Amygdala (tissue), 56 donors: ENCODE measurements around the gene ZNF511.

Experiments used
- DNase-seq, 56 donors: peaks; one replicate each; lab custom pipeline; 2025; lab: John Stamatoyannopoulos, UW

Gene ZNF511

GRCh38 chr10:133287832-133288500 is 20.7 kb upstream of the ZNF511 start:
- no peak for DNase-seq

- DNase-seq, result no peak
Observed at GRCh38 chr10:133289761-133290160, 19.0 kb upstream of the ZNF511 start.

- no peak for DNase-seq
Observed at GRCh38 chr10:133292919-133293809, 15.6 kb upstream of the ZNF511 start.

GRCh38 chr10:133293810-133294119 is 14.9 kb upstream of the ZNF511 start:
- no peak for DNase-seq

- DNase-seq, result peak in 2 of 56 donors; percentile 20 to 26
Observed at GRCh38 chr10:133294189-133294588, 14.5 kb upstream of the ZNF511 start.

- DNase-seq, result no peak
Observed at GRCh38 chr10:133295426-133296320, 13.0 kb upstream of the ZNF511 start.

GRCh38 chr10:133297504-133297903 is 11.2 kb upstream of the ZNF511 start:
- no peak for DNase-seq

- no peak for DNase-seq
Observed at GRCh38 chr10:133298466-133298865, 10.2 kb upstream of the ZNF511 start.

GRCh38 chr10:133299224-133299623 is 9.5 kb upstream of the ZNF511 start:
- DNase-seq, result no peak

GRCh38 chr10:133299738-133300137 is 9.0 kb upstream of the ZNF511 start:
- DNase-seq, result no peak

GRCh38 chr10:133302230-133302629 is 6.5 kb upstream of the ZNF511 start:
- DNase-seq, result no peak

- DNase-seq, result no peak
Observed at GRCh38 chr10:133303206-133303605, 5.5 kb upstream of the ZNF511 start.

GRCh38 chr10:133306097-133306476 is 2.6 kb upstream of the ZNF511 start:
- no peak for DNase-seq

- DNase-seq, result no peak
Observed at GRCh38 chr10:133306941-133307379, 1.8 kb upstream of the ZNF511 start.

GRCh38 chr10:133307776-133308420 is 816 bp upstream of the ZNF511 start:
- DNase-seq, result peak in 10 of 56 donors; percentile 6 to 56 (median 42)

GRCh38 chr10:133309100-133309719 is 496 bp downstream of the ZNF511 start:
- DNase-seq, result peak in 55 of 56 donors; percentile 68 to 94 (median 88)

- no peak for DNase-seq
Observed at GRCh38 chr10:133309720-133310398, 1.1 kb downstream of the ZNF511 start.

- no peak for DNase-seq
Observed at GRCh38 chr10:133310399-133310755, 1.7 kb downstream of the ZNF511 start.

GRCh38 chr10:133310789-133311188 is 2.1 kb downstream of the ZNF511 start:
- DNase-seq, result no peak
